Hepatocyte (in vitro differentiated cells): ENCODE measurements around the gene SERPINA4.

Experiments used
- CTCF ChIP-seq: fragments of 200-600 bp; sonication (generic); IDR thresholded peaks from 2 replicates; pipeline ENCODE4 v1.5.1; 2016; ENCODE audit warnings: antibody characterized with exemption, mild to moderate bottlenecking; ENCODE audit not compliant: poor library complexity
- EZH2 ChIP-seq: fragments of 200-600 bp; sonication (generic); IDR thresholded peaks from 2 replicates; pipeline ENCODE4 v1.6.1; 2016; ENCODE audit warnings: antibody characterized with exemption, mild to moderate bottlenecking, borderline replicate concordance

- TF ChIP-seq CTCF (no peak), EZH2 (no peak)
Measured at GRCh38 chr14:94597788-94598187, 36.5 kb downstream of the SERPINA4 start.
